ENCODE data around the gene ZNF490. TPM values are rescaled to one million over a fixed set of nuclear protein-coding genes. Genes with fewer than 3 reads are reported as not detected.
A peak's percentile ranks its signal among the peaks of the same experiment; 100 is the strongest.
"Not testable (repeated sequence)": the region's sequence is repeated elsewhere in the genome, so short reads cannot be mapped to it uniquely, and the experiment has no call there.

Gene ZNF490
- 1.6 and 2.0 TPM in 2 replicates for total RNA-seq (2014; rRNA removed; shearing (Covaris generic))

DNA sequence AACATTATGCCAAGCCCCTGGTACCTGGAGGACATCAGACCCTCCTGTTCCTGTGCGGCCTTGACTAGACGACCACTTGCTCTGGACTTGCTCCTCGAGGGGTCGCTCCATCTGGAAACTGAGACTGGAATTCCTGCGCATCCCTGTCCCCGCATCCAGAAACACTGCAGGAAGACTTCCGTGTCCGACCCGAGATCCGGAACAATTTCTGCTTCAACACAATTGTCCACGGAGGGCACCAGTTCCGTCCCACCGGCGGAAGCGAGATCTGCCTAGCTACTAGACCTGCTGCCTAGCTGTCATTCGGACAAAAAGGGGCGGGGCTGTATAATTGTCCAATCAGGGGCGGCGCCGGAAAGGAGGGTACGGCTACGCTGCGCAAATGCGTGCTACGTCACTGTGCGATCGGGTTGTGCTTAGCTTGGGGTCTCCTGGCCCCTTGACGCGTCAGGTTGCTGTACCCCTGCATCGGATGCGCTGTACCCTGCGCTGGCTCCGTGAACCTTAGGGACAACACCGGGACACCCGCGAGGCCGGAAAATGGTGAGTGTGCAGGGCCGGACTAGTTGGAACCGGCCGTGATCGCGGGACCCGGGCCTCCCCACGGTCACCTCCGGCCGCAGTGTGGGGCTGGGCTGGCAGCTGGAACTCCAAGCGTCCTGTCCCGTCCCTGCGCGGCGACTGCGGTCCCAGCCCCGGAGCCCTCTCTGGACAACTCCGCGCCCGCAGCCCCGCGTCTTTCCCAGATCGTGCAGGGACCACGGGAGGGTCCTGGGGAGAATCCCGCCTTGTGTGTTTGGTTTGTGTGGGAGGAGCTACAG lies at the start of gene ZNF490, which contains the start of gene ZNF791:
Gene ZNF490 (minus strand): TSS at position 274 of the 821 bp plus-strand sequence. CDS start 133 bp downstream, at position 141.
Gene ZNF791 (plus strand): TSS at position 381 of the 821 bp plus-strand sequence. CDS start 160 bp downstream, at position 541.
- peak; percentile 94 for DNase-seq (ENCODE audit: low spot score)

DNA sequence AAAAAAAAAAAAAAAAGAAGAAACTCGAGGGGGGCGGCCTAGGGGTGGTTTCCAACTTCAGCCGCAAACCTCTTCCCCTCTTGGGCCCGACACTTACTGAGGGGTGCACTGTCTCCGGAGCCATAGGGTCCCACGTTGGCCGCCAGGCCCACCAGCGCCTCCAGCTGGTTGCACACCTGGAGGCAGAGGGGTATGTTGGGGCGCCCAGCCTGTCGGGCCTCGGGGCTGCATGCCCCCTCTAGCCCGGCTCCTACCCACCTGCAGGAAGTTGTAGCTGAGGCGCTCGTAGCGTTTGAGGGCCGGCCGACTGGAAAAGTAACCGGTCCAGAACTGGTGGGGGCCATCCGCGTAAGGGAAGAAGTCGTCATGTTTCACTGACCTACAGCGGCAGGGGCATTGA lies 47.4 kb upstream of the ZNF490 start:
- DNase-seq (ENCODE audit: low spot score): no peak

- no peak for DNase-seq (ENCODE audit: low spot score)
Observed at GRCh38 chr19:12656899-12657571, 46.4 kb upstream of the ZNF490 start.

- DNase-seq (ENCODE audit: low spot score): no peak
Observed at GRCh38 chr19:12655546-12655945, 44.9 kb upstream of the ZNF490 start.

GRCh38 chr19:12652219-12652618 lies 41.6 kb upstream of the ZNF490 start:
- DNase-seq (ENCODE audit: low spot score): no peak

GRCh38 chr19:12649941-12650340 lies 39.3 kb upstream of the ZNF490 start:
- DNase-seq (ENCODE audit: low spot score): no peak

- no peak for DNase-seq (ENCODE audit: low spot score)
Observed at GRCh38 chr19:12648088-12648487, 37.5 kb upstream of the ZNF490 start.

- DNase-seq (ENCODE audit: low spot score): peak; percentile 43
Observed at GRCh38 chr19:12647490-12648071, 37.0 kb upstream of the ZNF490 start.

GRCh38 chr19:12647047-12647446 lies 36.4 kb upstream of the ZNF490 start:
- DNase-seq (ENCODE audit: low spot score): no peak

DNA sequence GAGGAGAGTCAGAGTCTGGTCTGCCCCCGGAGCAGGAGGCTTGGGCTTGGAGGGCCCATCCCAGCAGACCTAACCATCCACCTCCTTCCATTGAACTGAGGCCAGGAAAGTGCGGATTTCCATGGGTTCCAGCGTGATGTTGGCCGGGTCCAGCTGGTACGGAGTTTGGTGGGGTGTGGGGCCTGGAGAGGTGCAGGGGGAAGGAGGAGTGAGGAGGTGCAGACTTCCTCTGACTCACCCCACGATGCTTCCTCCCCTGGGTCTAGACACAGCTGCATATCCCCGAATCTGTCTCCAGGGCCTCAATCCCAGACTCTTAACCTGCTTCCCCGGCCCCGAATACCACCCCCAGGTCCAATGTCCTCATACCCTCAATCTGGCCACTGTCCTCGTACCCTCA lies 35.9 kb upstream of the ZNF490 start:
- no peak for DNase-seq (ENCODE audit: low spot score)

- not testable (repeated sequence) for DNase-seq (ENCODE audit: low spot score)
Observed at GRCh38 chr19:12643716-12644115, 33.1 kb upstream of the ZNF490 start.

DNA sequence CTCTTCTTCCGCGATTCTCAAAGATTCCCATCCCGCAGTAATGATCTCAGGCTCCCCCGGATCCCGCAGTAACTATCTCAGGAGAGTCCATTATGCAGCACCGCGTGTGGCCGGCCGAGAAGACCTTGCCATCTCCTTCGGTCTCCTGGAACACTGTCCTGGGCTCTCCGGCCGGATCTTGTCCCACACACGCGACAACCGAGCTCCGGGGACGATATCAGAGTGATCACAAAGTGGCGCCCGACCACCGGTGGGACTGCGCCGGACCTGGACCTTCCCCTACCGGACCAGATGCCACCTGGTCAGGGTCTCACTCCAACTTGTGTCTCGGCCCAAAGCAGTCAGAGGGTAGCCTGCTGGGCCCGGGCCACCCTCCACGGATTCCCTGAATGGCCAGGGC lies 31.9 kb upstream of the ZNF490 start:
- no peak for DNase-seq (ENCODE audit: low spot score)

DNA sequence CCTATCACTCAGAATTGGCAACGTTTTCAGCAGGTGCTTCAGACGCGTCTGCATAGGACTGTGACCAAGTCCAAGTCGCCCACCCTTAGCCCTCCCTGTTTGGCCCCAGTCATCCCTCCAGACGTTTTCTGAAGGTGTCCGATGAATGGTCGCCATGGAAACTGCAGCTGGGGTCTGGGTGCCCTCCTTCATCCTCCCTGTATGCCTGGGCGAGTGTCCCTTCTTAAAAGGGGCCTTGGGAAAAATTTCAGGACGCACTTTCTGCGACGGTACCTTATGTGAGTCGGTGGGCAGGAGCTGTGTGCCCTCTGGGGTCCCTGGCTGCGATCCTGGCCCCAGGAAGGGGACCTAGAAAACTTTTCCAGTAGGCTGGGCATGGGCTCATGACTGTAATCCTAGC lies 30.8 kb upstream of the ZNF490 start:
- DNase-seq (ENCODE audit: low spot score): no peak

DNA sequence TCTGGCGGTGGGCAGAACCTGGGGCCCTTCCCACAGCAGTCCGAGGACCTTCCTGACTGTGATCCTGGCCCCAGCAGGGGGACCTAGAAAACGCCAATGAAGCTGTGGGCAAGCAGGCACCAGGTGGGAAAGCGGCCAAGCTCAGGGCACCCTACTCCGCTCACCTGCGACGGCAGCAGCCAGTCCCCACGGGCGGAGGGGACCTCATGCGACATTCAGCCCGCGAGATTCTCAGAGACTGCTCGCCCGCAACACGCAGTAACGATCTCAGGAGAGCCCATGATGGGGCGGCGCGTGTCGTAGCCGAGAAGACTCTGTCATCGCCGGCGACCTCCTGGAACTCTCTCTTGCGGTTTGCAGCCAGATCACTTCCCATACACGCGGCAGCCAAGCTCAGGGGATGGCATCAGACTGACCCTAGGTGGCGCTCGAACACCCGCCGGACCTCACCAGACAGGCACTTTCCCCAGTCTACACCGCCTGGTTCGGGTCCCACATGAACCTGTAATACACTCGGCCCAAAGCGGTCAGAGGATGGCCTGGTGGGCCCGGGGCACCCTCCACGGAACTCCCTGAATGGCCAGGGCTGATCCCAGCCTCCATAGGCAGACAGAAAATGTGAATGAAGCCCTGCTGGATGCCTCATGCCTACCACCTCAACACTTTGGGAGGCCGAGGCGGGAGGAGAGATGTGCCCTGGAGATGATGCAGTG lies 29.4 kb upstream of the ZNF490 start:
- DNase-seq (ENCODE audit: low spot score): peak; percentile 65

DNA sequence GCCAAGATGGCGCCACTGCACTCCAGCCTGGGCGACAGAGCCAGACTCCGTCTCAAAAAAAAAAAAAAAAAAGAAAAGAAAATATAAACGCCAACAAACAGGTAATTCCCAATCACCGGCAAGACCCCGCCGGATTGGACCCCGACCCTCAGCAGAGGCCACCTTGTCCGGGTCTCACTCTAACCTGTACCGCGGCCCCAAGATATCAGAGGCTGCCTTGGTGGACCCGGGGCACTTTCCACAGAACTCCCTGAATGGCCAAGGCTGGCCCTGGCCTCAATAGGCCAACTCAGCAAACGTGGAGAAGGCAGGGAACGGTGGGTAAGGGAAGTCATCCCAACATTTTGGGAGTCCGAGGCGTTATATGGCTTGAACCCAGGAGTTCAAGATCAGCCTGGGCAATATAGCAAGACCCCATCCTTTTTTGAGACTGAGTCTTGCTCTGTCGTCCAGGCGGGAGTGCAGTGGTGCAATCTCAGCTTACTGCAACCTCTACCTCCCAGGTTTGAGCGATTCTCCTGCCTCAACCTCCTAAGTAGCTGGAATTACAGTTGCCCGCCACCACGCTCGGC lies 28.1 kb upstream of the ZNF490 start:
- no peak for DNase-seq (ENCODE audit: low spot score)

DNA sequence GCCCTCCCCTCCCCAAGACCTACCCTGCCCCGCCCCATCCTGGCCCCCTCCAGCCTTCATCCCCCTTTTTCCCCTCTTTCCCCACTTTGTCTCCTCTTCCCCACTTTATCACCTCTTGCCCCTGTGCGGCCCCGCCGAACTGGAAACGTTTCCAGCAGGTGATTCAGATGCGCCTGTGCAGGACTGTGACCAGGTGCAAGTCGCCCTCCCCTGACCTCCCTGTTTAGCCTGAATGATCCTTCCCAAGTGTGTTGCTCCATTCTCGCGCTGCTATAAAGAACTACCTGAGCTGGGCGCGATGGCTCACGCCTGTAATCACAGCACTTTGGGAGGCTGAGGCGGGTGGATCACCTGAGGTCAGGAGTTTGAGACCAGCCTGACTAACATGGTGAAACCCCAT lies 26.0 kb upstream of the ZNF490 start:
- DNase-seq (ENCODE audit: low spot score): no peak

GRCh38 chr19:12629215-12629614 lies 18.6 kb upstream of the ZNF490 start:
- no peak for DNase-seq (ENCODE audit: low spot score)

- no peak for DNase-seq (ENCODE audit: low spot score)
Observed at GRCh38 chr19:12628040-12629022, 17.7 kb upstream of the ZNF490 start.

GRCh38 chr19:12626958-12627357 lies 16.3 kb upstream of the ZNF490 start:
- no peak for DNase-seq (ENCODE audit: low spot score)

GRCh38 chr19:12623361-12624031 lies 12.9 kb upstream of the ZNF490 start:
- DNase-seq (ENCODE audit: low spot score): no peak
